Measurements from ENCODE around the gene LPCAT1. TPM values are rescaled to one million over a fixed set of nuclear protein-coding genes. Genes with fewer than 3 reads are reported as not detected.

LPCAT1 gene
- total RNA-seq, 1 donor from 2014 or later, result 37.9 TPM

GRCh38 chr5:1470762-1471211 lies 53.0 kb downstream of the LPCAT1 start:
- Mint-ChIP-seq H3K27me3 (ENCODE audit: unreplicated experiment) (no peaks in the 10 kb centered on the region), H3K4me1 (ENCODE audit: unreplicated experiment) (no peaks in the 10 kb centered on the region), H3K36me3 (ENCODE audit: unreplicated experiment) (peaks cover 14% of the 10 kb centered on the region), H3K4me3 (ENCODE audit: unreplicated experiment) (no peak overlapping the region), H3K9me3 (ENCODE audit: unreplicated experiment) (no peaks in the 10 kb centered on the region), H3K27ac (ENCODE audit: unreplicated experiment) (no peak overlapping the region)
- TF ChIP-seq, protein P1, sequence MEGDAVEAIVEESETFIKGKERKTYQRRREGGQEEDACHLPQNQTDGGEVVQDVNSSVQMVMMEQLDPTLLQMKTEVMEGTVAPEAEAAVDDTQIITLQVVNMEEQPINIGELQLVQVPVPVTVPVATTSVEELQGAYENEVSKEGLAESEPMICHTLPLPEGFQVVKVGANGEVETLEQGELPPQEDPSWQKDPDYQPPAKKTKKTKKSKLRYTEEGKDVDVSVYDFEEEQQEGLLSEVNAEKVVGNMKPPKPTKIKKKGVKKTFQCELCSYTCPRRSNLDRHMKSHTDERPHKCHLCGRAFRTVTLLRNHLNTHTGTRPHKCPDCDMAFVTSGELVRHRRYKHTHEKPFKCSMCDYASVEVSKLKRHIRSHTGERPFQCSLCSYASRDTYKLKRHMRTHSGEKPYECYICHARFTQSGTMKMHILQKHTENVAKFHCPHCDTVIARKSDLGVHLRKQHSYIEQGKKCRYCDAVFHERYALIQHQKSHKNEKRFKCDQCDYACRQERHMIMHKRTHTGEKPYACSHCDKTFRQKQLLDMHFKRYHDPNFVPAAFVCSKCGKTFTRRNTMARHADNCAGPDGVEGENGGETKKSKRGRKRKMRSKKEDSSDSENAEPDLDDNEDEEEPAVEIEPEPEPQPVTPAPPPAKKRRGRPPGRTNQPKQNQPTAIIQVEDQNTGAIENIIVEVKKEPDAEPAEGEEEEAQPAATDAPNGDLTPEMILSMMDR (IDR thresholded peaks at IDR 0.05), result no peak
- DNase-seq (ENCODE audit: extremely low spot score, unreplicated experiment), result no peak

GRCh38 chr5:1468629-1469527 lies 54.9 kb downstream of the LPCAT1 start:
- Mint-ChIP-seq H3K36me3 (ENCODE audit: unreplicated experiment) (peaks cover 14% of the 10 kb centered on the region), H3K27me3 (ENCODE audit: unreplicated experiment) (no peaks in the 10 kb centered on the region), H3K27ac (ENCODE audit: unreplicated experiment) (no peak overlapping the region), H3K4me3 (ENCODE audit: unreplicated experiment) (no peak overlapping the region), H3K9me3 (ENCODE audit: unreplicated experiment) (no peaks in the 10 kb centered on the region), H3K4me1 (ENCODE audit: unreplicated experiment) (no peaks in the 10 kb centered on the region)
- DNase-seq (ENCODE audit: extremely low spot score, unreplicated experiment), result no peak
- TF ChIP-seq, protein P1 (IDR thresholded peaks at IDR 0.05), result no peak

DNA sequence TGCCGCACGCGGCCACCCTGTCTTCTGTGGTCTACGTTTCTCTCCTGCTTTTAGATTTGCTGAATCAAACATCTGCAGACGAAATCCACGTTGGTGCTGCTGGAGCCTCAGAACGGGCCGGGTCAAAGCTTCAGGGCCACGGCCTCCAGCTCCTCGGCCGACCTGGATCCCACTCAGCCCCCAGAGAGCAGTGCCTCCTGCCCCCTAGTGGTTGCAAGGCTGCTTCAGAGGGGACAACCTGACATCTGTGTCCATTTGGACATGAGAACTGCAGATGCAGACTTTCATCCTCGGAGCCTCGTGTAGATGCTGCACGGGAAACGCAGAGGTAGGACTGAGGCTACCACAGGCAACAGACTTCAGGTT lies 55.5 kb downstream of the LPCAT1 start:
- TF ChIP-seq, protein P1 (IDR thresholded peaks at IDR 0.05), result peak; percentile 50
- no peaks in the 10 kb centered on the region for H3K9me3 Mint-ChIP-seq (ENCODE audit: unreplicated experiment)
- H3K27me3 Mint-ChIP-seq (ENCODE audit: unreplicated experiment), result no peaks in the 10 kb centered on the region
- no peaks in the 10 kb centered on the region for H3K4me1 Mint-ChIP-seq (ENCODE audit: unreplicated experiment)
- no peak overlapping the region for H3K4me3 Mint-ChIP-seq (ENCODE audit: unreplicated experiment)
- DNase-seq (ENCODE audit: extremely low spot score, unreplicated experiment), result no peak
- H3K27ac Mint-ChIP-seq (ENCODE audit: unreplicated experiment), result no peak overlapping the region
- H3K36me3 Mint-ChIP-seq (ENCODE audit: unreplicated experiment), result peaks cover 17% of the 10 kb centered on the region

GRCh38 chr5:1467341-1468246 lies 56.2 kb downstream of the LPCAT1 start:
- H3K36me3 Mint-ChIP-seq (ENCODE audit: unreplicated experiment), result peaks cover 17% of the 10 kb centered on the region
- H3K9me3 Mint-ChIP-seq (ENCODE audit: unreplicated experiment), result no peaks in the 10 kb centered on the region
- no peak overlapping the region for H3K27ac Mint-ChIP-seq (ENCODE audit: unreplicated experiment)
- TF ChIP-seq, protein P1 (IDR thresholded peaks at IDR 0.05), result no peak
- no peaks in the 10 kb centered on the region for H3K27me3 Mint-ChIP-seq (ENCODE audit: unreplicated experiment)
- no peak for DNase-seq (ENCODE audit: extremely low spot score, unreplicated experiment)
- H3K4me1 Mint-ChIP-seq (ENCODE audit: unreplicated experiment), result peaks cover 2% of the 10 kb centered on the region
- H3K4me3 Mint-ChIP-seq (ENCODE audit: unreplicated experiment), result no peak overlapping the region
